M059J (cell line): Measurements from ENCODE around the gene MYO1E. TPM values are rescaled to one million over a fixed set of nuclear protein-coding genes. Genes with fewer than 3 reads are reported as not detected.
"Not testable (repeated sequence)": the region's sequence is repeated elsewhere in the genome, so short reads cannot be mapped to it uniquely, and the experiment has no call there.

ENCODE experiments used
- DNase-seq: peaks from one replicate; pipeline ENCODE4 v3.0.0-alpha.2; 2012; ENCODE audit warnings: low read depth
- total RNA-seq: library from RNA; depleted of rRNA; stranded (reverse); fragments of >200 nt; shearing (Covaris generic); gene quantifications from 2 replicates; pipeline ENCODE4 v1.2.3, GENCODE V29; 2014; rRNA removed

Gene MYO1E
- 131 and 141 TPM in 2 replicates for total RNA-seq

DNA sequence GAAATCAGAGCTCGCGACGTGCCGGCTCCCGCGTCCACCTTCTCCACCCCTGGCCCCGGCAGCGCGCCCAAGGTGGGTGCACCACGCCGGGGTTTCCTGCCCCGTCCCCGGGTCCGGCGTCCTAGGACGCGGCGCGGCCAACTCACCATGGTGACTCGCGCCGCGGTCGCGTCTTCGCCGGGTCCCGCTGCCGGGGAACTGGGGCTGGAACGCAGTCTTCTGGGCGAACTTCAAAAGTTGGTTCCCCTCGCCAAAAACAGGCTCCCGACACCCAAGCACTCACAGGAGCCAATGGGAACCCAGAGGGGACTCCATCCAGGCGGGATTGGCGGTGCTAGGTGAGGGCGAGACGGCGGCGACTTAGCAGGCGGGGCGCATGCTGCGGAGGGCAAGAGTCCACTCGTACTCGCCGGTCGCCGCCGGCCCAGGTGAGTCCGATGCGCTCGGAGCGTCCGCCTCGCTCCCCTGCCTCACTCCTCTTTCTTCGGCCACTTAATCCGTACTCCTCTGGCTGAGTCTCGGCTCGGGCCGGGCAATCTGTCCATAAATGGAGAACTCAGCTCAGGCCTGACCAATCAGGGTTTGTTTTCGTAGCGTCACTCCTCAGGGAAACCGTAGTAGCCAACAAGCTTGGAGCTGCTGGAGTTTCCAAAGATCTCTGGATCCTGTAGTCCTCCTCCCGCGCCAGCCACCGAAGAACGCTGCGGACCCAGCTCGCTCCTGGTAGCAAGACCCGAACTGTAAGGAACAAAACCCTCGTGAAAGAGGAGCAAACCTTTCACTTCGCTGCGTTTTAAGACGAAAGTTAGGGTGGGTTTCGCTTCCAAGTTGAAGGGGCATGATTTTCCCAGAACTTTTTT lies at the start of gene MYO1E:
TSS of gene MYO1E (minus strand) at position 520 of the 860 bp plus-strand sequence. CDS start at position 149, 371 bp downstream.
- peak; percentile 98 for DNase-seq

DNA sequence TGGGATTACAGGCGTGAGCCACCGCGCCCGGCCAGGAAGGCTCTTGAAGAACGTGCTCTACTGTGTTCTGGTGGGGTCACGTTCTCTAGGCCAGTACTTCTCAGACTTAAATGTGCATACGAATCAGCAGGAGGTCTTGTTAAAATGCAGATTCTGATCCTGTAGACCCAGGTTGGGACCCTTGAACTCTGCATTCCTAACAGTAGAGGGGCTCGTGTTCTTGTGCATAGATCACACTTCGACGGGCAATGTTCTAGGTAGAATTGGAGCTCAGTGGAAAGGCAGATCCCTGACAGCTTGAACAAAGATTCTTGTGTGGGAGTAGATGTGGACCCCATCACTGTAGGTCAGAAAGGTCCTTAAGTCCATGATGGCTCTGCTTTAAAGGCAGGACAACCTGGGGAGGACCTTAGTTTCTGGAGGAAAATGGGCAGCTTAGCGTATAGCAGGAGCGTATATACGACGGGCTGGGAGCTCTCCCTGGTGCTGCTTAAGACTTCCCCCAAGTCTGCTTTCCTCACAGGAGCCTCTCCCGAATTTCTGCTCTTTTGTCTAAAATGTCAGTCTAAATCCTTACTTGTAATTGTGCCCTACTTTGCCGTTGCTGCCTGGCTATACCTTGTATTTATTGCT lies 48.4 kb upstream of the MYO1E start:
- DNase-seq = no peak

DNA sequence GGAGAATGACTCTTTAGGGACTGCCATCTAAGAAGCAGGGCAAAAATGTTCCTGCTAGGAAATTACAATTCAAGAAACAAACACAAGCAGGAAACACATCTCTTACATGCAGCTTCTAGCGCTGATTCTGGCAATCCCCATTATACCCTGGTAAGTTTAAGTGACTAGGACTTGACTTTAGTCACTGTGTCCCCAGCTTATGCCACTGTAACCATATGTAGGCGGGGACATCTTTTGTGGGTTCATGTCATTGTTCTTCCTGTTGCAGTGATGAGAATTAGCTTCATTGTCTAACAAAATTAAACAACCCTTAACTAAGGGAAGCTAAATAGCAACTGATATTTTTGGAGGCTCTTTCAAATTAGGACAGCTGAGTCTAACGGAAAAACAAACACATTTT lies 47.4 kb upstream of the MYO1E start:
- no peak for DNase-seq

DNA sequence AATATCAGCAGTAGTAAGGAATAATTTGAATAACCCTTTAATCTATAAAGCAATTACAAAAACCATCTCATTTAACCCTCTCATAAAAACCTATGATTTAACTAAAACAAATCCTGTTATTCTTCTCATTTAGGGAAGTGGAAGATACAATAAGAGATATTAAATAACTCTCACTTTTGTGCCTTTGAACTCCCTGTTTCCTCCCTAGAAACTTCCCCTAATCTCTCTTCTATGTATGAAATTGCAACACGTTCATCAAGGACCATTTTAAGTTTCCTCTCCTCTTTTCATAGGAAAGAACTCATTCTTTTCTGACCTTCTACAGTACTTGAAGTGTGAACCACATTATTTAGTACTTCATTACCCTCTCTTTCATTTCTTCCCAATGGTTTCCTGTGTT lies 46.5 kb upstream of the MYO1E start:
- DNase-seq = no peak

DNA sequence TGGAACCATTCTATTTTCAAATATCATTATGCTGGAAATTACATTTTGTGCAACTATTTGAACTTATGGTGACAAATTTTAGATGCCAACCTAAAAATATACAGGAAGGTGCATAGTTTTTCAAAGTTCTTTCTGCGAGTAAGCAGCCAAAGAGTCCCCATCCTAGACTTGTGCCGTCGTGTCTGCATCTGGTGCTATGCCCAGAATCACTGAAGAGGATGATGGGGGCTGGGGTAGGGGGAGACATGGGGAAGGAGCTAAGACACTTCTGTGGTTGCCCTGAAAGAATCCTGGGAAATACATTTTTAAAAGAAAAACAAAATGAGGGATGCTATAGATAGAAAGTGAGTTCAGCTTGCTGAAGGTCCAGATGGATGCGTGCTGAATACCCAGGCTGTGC lies 44.1 kb upstream of the MYO1E start:
- DNase-seq = no peak

DNA sequence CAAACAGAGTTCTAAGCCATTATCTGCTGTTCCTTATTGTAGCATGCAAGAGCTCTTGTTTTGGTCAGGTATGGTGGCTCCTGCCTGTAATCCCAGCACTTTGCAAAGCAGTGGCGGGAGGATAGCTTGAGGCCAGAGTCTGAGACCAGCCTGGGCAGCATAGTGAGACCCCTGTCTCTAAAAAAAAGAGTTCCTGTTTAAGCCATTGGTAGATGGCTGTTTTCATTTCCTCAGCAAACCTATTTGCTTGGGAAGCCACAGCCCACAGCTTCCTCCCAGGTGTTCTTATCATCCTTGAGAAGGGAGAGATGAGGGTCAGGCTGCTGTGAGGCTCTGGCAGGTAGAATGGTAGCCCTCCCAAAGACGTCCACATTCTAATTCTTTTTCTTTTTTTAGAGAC lies 40.9 kb upstream of the MYO1E start:
- no peak for DNase-seq

DNA sequence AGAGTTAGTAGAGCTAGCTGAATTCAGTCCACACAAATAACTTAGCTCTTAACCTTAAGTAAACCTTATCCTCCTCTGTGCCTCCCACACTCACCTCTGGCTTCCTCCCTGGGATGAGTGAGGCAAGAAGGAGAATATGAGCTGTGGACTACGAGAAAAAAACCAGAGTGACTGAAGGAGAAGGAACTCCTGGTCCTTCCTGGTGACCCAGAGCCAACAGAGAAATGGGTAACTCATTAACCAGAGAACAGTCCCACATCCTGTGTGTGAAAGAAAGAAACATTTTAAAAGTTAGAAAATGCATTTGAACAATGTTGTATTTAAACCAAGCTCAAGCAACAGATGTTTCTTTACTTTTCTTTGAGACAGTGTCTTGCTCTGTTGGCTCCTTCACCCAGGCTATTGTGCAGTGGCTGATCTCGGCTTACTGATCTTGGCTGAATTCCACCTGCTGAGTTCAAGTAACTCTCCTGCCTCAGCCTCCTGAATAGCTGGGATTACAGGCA lies 37.8 kb upstream of the MYO1E start:
- DNase-seq = no peak

DNA sequence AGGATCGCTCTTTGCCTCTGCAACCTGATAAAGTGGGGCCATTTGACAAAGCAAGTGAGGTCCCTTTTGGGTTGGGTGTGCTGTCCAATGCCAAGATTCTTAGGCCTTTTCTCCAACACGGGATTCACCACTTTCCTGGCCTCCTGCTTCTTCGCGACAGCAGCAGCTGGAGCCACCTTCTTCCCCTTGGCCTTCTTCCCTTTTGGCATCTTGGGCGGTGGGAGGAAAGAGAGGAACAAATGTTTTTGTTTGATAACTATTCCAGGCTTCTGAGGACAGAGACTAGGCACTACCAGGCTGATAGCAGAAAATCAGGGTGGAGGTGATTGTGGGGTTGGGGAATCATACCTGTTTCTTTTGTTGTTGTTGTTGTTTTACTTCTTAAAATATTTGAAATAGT lies 35.3 kb upstream of the MYO1E start:
- no peak for DNase-seq

DNA sequence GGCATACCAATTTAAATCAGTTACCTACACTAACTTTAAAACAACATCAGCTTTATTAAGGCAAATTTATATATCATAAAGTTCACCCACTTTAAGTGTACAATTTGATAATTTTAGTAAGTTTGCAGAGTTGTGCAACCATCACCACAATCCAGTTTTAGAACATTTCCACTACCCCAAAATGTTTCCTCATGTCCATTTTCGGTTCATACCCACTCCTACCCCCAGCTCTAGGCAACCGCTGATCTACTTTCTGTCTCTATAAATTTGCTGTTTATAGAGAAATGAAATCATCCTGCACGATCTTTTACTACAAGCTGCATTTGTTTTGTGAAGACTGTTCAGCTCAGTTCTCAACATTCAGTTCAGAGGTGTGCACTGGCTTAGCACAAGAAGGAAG lies 33.8 kb upstream of the MYO1E start:
- no peak for DNase-seq

DNA sequence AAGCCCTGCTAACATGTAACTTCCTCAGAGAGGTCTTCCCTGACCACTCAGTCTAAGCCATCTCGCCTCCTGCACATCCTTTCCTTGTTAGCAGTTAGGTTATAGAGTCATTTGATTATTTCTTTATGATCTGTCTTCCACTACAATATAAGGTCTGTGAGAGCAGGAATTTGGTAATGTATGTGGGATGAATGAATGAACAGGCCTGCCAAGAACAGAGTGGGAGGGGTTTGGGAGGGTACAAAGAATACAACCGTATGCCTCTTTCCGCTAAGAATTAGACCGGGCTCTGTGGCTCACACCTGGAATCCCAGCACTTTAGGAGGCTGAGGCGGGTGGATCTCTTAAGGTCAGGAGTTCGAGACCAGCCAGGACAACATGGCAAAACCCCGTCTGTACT lies 32.4 kb upstream of the MYO1E start:
- DNase-seq = no peak

DNA sequence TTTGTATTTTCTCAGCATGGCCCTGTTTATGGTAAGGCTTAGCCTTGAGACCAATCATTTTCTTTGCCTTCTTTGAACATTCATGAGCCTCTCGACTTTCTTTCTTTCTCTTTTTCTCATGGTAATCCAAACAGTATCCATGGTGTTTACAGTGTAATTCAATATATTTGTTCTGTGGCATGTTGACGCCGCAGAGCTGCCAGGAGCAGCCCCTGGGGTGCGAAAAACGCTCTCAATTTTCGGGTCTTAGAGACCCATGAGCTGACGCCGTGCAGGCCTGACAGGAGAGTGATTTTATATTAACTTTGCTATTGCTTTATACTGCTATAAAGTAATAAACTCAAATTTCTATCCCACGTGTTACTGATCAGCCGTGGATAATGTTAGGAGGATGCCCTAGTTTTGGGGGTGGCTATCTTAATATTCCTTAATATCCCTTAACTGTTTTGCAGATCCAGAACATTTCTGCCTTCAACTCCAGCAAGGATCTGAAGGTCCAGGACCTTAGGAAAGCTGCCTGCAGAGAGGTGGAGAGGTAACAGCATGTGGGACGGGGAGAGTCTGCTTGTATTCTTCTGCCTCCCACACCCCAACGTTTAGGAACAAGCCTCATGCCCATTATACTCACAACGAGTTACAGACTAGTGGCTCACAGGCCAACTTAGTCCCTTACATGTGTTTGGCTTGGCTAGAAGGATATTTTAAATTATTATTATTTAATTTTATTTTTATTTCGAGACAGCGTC lies 29.3 kb upstream of the MYO1E start:
- no peak for DNase-seq

DNA sequence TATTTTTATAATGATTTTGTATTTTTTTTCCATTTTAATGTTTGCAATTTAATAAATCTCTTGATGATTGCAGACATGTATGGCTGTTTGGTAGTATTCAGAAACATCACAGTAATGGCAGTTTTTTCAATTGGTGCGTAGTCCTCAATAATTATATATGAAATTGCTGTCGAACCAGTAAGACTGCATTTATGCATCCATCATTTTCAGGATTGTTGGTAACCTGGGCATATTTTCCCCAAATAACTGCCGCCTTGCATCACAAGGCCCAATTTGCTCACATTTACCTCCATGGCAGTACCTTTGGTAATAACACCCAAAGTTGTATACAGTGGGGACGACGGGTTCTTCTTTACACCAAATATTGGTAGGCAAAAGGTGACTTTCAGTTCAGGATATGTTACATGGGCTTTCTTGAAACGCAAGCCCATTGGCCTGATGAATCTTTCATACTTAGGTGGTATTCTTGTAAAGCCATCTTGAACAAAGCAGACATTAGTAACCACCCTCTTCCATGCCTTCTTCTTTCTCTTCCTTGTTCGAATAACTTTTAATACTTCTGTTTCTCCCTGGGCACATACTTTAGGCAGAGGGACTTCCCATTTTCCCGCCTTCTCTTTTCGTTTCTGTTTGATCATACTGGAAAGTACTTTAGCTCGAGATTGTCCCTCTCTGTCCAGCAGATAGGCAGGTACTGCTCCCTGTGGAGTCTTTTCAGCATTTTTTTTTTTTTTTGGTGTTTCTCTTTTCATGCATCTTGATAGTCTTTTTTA lies 28.6 kb upstream of the MYO1E start:
- DNase-seq = not testable (repeated sequence)

DNA sequence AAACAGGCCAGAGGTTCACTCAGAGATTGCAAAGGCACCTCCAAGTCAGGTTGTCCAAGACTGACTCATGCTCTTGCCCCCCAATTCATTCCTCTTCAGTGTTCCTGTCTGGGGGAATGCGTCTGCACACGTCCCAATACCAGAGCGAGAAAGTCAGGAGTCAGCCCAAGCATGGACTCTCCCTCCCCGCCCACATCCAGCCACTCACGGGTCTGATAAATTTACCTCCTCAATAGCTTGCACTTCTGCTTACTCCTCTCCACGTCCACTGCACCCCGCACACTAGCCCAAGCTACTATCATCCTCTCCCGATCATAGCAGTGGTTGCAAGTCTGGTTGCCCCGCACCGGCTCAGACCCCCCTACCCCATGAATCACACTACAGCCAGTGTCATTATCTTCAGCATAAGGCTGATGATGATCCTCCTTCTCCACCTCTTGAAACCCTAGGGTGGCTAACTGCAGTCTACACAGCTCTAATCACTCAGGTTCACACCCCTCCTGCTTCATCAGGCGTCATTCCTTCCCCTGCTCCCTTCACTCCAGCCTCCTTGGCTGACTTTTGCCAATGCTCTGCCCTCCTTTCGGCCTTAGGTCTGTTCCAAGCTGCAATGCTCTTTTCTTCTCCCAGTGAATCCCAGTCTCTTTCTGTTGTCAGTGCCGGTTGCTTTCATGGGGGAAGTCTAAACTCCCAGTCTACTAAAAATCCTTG lies 27.6 kb upstream of the MYO1E start:
- no peak for DNase-seq

DNA sequence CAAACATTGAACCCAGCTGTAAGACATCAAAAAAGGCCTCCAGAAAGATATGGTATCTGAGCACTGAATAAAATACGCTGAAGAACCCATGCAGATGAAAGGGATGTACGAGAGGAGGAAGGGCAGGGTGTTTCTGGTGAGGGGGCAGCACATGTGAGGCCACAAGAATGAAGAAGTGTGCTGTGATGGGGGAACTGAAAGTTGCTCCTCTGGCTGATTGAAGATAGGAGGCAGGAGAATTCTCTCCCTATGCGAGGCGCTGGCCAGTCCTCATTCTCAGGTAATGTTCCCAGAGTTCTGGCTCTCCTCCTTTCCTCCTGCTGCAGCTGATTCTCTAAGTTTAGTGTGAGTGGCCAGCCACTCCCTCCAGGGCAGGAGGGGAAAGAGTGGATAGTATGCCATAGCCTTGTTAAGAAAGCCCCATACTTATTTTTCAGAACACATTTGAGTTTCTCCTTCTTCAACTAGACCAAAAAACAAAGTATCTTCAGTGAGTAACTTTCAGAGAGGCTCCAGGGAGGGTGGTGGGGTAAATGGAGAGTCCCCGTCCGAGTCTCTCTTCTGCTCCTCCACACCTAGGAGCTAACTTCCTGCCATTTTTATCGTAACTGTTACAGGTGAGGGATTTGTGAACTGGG lies 26.9 kb upstream of the MYO1E start:
- DNase-seq = no peak

DNA sequence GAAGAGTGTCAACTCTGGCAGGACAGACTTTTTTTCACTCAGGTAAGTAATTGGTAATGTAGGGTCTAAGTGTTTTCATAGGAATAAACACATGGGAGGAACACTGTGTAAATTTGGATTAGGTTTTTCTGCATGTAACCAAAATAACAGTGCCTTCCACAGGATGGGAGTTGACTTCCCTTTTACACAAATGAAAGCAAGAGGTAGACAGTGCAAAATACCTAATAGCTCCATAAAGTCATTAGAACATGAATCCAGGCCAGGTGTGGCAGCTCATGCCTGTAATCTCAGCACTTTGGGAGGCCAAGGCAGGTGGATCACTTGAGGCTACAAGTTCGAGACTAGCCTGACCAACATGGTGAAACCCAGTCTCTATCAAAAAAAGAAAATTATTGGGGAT lies 25.5 kb upstream of the MYO1E start:
- DNase-seq = no peak

DNA sequence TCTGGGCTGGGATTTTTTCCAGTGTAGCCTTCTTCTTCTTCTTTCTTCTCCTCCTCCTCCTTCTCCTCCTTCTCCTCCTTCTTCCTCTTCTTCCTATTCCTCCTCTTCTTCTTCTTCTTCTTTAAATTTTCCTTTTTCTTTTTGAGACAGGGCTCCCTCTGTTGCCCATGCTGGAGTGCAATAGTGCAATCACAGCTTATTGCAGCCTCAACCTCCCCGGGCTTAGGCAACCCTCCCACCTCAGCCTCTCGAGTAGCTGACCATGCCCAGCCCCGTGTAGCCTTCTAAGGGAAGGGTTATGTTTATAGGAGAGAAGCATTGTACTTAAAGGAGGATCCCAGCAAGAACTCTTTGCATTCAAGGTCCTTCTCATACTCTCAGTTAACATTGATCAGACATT lies 24.0 kb upstream of the MYO1E start:
- no peak for DNase-seq

DNA sequence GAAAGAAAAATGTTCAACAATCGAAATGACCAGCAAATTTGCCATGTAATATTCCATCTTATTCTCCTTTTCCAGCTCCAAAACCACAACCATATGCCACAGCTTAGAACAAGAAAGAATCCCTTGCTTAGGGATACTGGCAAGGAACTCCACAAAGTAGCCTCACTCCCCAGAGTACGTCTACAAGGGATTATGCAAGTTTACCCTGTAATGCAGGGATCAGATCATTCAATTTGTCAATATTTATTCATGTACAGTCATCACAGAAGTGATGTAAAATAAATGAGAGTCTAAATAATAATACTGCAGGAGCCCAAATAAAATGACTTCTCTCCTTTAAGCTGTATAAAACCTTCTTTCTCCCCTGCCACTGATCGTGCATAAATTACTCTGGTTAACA lies 23.5 kb upstream of the MYO1E start:
- no peak for DNase-seq

DNA sequence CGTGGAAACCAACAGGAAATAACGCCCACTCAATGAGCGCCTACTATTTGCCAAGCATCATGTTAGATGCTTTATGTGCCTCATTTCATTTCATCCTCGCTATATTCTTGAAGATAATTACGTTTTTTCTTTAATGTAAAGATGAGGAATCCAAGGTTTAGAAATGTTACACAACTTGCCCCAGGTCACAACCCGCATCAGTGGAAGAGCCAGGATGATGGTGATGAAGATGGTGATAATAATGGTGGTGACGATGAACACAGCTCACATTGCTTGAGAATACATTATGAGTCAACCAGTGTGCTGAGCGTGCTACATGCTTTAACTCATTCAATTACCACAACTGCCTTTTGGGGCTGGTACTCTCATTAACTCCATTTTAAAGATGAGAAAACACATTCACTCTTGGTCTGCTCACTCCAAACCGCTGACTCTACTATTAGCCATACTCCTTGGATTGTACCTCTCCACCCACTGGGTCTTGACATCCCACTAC lies 21.5 kb upstream of the MYO1E start:
- no peak for DNase-seq

DNA sequence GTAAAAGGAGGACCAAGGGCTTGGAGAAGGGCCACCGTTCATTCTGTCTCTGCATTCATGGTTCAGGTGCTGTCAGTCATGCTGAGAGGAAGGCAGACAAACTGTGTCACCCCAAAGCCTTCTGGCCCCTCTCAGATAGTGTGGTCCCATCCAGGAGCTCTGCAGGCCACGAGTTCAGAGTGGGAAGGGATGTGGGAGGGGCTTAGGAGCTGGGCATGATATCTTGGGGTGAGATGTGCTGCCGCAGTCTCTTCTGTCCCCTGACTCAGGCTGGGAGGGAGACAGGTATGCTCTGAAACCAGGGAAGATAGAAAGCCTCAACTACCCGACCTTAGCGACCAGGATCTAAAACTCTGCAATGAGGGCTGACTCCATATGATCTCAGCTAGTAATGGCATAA lies 19.6 kb upstream of the MYO1E start:
- no peak for DNase-seq

DNA sequence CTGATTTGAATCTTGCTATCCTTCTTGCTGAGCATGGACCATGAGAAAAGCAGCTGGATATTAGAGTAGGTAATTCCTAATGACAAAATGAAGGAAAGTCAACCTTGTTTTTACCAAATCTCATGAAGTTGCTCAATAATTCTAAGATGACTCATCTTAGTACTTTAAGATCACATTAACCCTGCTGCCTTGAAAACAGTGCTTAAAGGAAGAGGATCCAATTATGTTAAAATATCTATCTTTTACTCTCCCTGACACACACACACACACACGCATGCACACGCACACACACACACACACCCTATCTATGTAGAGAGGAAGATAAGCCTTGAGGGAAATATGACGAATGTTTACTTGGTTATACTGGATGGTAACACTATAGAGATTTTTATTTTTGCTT lies 16.0 kb upstream of the MYO1E start:
- peak; percentile 29 for DNase-seq
